ENCODE measurements around the gene CORIN.

DNA sequence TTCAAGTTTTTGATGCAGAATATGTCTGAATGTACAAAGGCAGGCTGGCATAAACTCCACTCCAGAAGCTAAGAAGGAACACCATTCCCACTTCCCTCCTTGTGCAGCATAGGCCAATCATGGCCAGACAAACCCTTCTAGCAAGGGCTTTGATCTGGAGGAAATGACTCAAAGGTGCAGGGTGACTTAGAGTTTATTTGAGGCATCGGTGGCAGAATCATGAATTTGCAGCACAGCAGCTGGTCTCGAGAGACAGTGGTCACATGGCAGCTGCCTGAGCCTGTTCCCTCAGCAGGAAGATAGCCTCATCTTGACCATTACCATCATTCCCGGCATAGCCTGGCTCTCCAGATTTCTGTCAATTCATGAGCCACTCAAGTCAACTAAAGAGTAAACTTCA lies 198.3 kb downstream of the CORIN start:
- TF ChIP-seq, protein P1, sequence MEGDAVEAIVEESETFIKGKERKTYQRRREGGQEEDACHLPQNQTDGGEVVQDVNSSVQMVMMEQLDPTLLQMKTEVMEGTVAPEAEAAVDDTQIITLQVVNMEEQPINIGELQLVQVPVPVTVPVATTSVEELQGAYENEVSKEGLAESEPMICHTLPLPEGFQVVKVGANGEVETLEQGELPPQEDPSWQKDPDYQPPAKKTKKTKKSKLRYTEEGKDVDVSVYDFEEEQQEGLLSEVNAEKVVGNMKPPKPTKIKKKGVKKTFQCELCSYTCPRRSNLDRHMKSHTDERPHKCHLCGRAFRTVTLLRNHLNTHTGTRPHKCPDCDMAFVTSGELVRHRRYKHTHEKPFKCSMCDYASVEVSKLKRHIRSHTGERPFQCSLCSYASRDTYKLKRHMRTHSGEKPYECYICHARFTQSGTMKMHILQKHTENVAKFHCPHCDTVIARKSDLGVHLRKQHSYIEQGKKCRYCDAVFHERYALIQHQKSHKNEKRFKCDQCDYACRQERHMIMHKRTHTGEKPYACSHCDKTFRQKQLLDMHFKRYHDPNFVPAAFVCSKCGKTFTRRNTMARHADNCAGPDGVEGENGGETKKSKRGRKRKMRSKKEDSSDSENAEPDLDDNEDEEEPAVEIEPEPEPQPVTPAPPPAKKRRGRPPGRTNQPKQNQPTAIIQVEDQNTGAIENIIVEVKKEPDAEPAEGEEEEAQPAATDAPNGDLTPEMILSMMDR (IDR thresholded peaks at IDR 0.05; ENCODE audit: low read length): no peak
- TF ChIP-seq EZH2 (optimal IDR thresholded peaks at IDR 0.05; ENCODE audit: low read depth, low read length) (no peak), EZH2phosphoT487 (IDR thresholded peaks at IDR 0.05; ENCODE audit: low read length) (no peak)

Data from MM.1S (cell line).